ENCODE results near the gene ILF2.

The ILF2 gene

DNA sequence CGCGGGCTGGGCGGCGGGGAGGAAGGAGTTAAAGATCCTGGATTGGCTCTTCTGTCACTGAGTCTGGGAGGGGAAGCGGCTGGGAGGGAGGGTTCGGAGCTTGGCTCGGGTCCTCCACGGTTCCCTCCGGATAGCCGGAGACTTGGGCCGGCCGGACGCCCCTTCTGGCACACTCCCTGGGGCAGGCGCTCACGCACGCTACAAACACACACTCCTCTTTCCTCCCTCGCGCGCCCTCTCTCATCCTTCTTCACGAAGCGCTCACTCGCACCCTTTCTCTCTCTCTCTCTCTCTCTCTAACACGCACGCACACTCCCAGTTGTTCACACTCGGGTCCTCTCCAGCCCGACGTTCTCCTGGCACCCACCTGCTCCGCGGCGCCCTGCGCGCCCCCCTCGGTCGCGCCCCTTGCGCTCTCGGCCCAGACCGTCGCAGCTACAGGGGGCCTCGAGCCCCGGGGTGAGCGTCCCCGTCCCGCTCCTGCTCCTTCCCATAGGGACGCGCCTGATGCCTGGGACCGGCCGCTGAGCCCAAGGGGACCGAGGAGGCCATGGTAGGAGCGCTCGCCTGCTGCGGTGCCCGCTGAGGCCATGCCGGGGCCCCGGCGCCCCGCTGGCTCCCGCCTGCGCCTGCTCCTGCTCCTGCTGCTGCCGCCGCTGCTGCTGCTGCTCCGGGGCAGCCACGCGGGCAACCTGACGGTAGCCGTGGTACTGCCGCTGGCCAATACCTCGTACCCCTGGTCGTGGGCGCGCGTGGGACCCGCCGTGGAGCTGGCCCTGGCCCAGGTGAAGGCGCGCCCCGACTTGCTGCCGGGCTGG lies 7.9 kb upstream of the ILF2 start, which contains the start of gene NPR1:
TSS of gene NPR1 (plus strand) at position 170 of the 818 bp plus-strand sequence. CDS start at position 591, 421 bp downstream.
- H3K27ac ChIP-seq: peak within 1 kb of the TSS; percentile 10; the same call in 1 of the 2 replicates
- TF ChIP-seq, protein P1, sequence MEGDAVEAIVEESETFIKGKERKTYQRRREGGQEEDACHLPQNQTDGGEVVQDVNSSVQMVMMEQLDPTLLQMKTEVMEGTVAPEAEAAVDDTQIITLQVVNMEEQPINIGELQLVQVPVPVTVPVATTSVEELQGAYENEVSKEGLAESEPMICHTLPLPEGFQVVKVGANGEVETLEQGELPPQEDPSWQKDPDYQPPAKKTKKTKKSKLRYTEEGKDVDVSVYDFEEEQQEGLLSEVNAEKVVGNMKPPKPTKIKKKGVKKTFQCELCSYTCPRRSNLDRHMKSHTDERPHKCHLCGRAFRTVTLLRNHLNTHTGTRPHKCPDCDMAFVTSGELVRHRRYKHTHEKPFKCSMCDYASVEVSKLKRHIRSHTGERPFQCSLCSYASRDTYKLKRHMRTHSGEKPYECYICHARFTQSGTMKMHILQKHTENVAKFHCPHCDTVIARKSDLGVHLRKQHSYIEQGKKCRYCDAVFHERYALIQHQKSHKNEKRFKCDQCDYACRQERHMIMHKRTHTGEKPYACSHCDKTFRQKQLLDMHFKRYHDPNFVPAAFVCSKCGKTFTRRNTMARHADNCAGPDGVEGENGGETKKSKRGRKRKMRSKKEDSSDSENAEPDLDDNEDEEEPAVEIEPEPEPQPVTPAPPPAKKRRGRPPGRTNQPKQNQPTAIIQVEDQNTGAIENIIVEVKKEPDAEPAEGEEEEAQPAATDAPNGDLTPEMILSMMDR (conservative IDR thresholded peaks at IDR 0.05): no peak

DNA sequence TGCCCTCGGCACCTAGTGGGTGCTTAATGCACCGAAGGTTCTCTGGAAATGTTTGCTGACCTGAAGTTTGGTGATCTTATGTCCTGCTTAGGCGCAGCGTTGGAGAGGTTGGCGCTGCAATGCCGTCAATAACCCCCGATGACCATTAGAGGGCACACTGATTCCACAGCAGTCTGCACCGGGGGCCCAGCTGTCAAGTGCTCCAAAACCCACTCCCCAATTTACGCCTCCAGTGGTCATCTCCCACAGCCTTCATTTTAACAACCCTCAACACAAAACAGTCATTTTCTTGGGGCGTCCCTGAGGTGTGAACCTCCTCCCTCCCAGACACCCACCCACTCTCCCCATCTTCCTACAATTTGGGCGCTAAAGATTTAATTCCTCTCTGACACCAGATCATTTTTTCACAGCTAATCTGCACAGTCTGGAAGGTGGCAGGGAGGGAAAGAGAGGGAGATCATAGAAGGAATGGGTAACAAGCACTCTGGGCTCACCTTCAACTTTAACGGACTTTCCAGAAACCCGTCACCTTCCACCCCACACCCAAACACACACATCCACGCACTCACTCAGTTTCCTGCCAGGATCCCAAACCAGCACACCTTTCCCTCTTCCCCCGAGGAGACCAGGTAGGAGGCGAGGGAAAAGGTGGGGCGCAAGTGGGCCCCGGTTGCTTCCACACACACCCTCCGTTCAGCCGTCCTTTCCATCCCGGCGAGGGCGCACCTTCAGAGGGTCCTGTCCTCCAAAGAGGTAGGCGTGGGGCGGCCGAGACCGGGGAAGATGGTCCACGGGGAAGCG lies 7.1 kb upstream of the ILF2 start:
- TF ChIP-seq, protein P1 (conservative IDR thresholded peaks at IDR 0.05): peak; percentile 99
- H3K27ac ChIP-seq: no peak overlapping the region; the same call in 1 of the 2 replicates

DNA sequence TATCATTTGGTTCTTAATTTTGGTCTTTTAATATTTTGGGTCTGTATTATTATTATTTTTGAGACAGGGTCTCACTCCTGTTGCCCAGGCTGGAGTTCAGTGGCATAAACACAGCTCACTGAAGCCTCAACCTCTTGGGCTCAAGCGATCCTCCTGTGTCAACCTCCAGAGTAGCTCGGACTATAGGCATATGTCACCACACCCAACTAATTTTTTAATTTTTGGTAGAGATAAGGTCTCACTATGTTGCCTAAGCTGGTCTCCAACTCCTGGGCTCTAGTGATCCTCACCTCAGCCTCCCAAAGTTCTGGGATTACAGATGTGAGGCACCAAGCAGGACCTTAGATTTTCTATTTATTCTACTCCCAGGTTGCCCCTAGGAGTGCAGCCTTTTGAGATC lies 2.7 kb upstream of the ILF2 start:
- no peak overlapping the region for H3K27ac ChIP-seq
- TF ChIP-seq, protein P1 (conservative IDR thresholded peaks at IDR 0.05): no peak

DNA sequence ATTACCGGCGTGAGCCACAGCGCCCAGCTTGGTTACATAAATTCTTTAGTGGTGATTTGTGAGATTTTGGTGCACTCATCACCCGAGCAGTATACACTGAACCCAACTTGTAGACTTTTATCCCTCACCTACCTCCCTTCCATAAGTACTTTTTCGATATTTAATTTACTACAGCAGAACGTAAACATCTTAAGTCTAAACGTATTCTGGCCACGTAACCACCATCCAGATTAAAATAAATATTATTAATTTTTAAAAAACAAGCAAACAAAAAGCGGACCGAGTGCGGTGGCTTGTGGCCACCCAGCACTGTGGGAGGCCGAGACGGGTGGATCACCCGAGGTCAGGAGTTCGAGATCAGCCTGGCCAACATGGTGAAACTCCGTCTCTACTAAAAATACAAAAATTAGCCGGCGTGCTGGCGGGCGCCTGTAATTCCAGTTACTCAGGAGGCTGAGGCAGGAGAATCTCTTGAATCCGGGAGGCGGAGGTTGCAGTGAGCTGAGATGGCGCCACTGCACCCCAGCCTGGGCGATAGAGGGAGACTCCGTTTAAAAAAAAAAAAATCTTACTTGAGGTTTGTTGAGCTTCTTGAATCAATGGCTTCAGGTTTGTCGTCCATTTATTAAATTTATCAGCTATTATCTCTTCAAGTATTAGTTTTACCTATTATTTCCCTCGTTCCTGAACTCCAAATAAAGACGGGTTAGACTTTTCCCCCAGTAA lies 998 bp upstream of the ILF2 start:
- TF ChIP-seq, protein P1 (conservative IDR thresholded peaks at IDR 0.05): 0 out of 2 replicates have a peak, but pooled peaks have one; percentile 6
- H3K27ac ChIP-seq: peak overlapping the region; percentile 86

DNA sequence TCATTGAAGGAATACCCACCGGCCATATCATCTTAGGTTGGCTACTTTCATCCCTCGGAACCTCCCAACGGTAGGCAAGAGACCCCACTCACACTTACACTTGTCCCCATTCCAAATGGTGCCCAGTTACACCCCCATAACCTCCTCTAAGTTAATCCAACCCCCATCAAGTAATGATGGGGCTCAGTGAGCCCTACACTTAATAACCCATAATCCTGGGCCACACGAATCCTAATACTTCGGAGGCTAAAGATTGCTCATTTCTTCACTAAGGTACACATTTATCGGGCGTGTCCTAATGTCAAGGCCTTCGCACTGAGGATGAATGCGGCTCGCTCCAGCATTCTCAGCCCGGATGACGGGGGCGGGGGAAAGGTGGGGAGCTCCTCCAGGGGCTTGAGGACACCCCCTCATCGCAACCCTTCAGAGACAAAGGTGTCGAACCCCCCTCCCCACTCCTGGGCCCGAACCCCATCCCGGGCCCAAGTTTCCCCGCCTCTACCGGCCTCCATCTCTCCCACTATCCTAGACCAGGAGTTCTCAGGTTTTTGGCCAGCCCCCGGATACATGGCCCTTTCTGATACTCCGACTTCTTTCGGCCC lies 435 bp downstream of the ILF2 start:
- H3K27ac ChIP-seq: peak overlapping the region; percentile 86
- TF ChIP-seq, protein P1 (conservative IDR thresholded peaks at IDR 0.05): no peak

DNA sequence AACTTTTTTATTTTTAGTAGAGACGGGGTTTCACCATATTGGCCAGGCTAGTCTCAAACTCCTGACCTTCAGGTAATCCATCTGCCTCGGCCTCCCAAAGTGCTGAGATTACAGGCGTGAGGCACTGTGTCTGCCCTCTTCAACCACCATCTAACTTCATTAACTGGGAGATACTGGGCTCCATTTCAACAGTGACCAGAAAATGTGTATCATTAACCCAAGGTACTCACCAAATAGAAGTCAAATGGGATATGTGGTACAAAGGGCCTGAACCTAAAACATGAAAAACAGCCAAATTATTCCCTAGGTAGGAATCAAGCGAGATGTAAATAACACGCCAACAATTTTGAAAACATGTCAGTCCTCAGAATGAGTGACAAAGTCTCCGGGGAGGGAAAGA lies 1.2 kb downstream of the ILF2 start:
- H3K27ac ChIP-seq: peak overlapping the region; percentile 86; the same call in 1 of the 2 replicates
- TF ChIP-seq, protein P1 (conservative IDR thresholded peaks at IDR 0.05): no peak

DNA sequence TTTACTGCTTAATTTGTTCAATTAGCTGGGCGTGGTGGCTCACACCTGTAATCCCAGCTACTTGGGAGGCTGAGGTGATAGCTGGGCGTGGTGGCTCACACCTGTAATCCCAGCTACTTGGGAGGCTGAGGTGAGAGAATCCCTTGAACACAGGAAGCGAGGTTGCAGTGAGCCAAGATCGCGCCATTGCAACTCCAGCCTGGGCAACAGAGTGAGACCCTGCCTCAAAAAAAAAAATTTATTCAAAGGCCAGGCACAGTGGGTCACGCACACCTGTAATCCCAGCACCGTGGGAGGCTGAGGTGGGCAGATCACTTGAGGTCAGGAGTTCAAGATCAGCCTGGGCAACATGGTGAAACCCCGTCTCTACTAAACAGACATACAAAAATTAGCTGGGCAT lies 2.1 kb downstream of the ILF2 start:
- peak overlapping the region; percentile 86; the same call in 1 of the 2 replicates for H3K27ac ChIP-seq
